Thyroid gland (tissue), 4 donors: ENCODE data around the gene ADI1. TPM values are rescaled to one million over a fixed set of nuclear protein-coding genes. Genes with fewer than 3 reads are reported as not detected.
A peak's percentile ranks its signal among the peaks of the same experiment; 100 is the strongest.

ENCODE experiments used
- DNase-seq, 2 donors: peaks; one replicate each; pipeline ENCODE4 v3.0.0-alpha.2; 2019
- H3K27ac ChIP-seq, 3 donors: fragments of 200-600 bp; sonication (generic); 1 replicate in 2 of 3; 2 replicates in 1 of 3; pipeline ENCODE4 v1.5.1; 2016 to 2019; ENCODE audit warnings: mild to moderate bottlenecking in 1 of 3, moderate library complexity in 1 of 3
- H3K27me3 ChIP-seq: fragments of 200-600 bp; sonication (generic); one replicate; pipeline ENCODE4 v1.5.1; 2019
- H3K36me3 ChIP-seq, 2 donors: fragments of 200-600 bp; sonication (generic); one replicate each; pipeline ENCODE4 v1.5.1; 2016 to 2019
- H3K4me1 ChIP-seq, 2 donors: fragments of 200-600 bp; sonication (generic); one replicate each; pipeline ENCODE4 v1.5.1; 2017 to 2019
- H3K4me3 ChIP-seq, 3 donors: fragments of 200-600 bp; sonication (generic); replicated peaks in 1 of 3; 1 replicate in 2 of 3; 2 replicates in 1 of 3; pipeline ENCODE4 v1.5.1; 2016; ENCODE audit warnings: mild to moderate bottlenecking in 1 of 3
- H3K9me3 ChIP-seq: fragments of 200-600 bp; sonication (generic); one replicate; pipeline ENCODE4 v1.5.1; 2017
- POLR2A ChIP-seq, 2 donors: fragments of 450-650 bp; IDR thresholded peaks; one replicate each; pipeline ENCODE4 v1.6.1; 2017; ENCODE audit warnings: antibody characterized with exemption in 2 of 2, mild to moderate bottlenecking in 2 of 2, moderate library complexity in 1 of 2
- WGBS, 2 donors: methylation state at CpG; one replicate each; pipeline ENCODE4 v1.1.5; 2017; 5-methylcytosine and 5-hydroxymethylcytosine counted together
- intact Hi-C: fragments of 100-400 bp; cut with DNase I; formaldehyde crosslinking; loops from one replicate; pipeline ENCODE4 v1.15.1; 2023
- total RNA-seq, 4 donors: library from RNA; depleted of rRNA; stranded (reverse); fragments of >200 nt; gene quantifications; one replicate each; pipeline ENCODE4 v1.2.3, GENCODE V29; 2016
- TF ChIP-seq, protein P1 (sequence below), 6 experiments: fragments of 200-600 bp in 3 of 6; fragments of 450-650 bp in 3 of 6; sonication (generic) in 3 of 6; IDR thresholded peaks; one replicate each; pipeline ENCODE4 v1.5.1; 2016 to 2019; ENCODE audit warnings: antibody characterized with exemption in 6 of 6, mild to moderate bottlenecking in 2 of 6, inconsistent platforms in 1 of 6, moderate library complexity in 1 of 6

Gene ADI1
- total RNA-seq, 4 donors from 2014 or later = 35.9 to 65.1 (median 59.2) TPM

DNA sequence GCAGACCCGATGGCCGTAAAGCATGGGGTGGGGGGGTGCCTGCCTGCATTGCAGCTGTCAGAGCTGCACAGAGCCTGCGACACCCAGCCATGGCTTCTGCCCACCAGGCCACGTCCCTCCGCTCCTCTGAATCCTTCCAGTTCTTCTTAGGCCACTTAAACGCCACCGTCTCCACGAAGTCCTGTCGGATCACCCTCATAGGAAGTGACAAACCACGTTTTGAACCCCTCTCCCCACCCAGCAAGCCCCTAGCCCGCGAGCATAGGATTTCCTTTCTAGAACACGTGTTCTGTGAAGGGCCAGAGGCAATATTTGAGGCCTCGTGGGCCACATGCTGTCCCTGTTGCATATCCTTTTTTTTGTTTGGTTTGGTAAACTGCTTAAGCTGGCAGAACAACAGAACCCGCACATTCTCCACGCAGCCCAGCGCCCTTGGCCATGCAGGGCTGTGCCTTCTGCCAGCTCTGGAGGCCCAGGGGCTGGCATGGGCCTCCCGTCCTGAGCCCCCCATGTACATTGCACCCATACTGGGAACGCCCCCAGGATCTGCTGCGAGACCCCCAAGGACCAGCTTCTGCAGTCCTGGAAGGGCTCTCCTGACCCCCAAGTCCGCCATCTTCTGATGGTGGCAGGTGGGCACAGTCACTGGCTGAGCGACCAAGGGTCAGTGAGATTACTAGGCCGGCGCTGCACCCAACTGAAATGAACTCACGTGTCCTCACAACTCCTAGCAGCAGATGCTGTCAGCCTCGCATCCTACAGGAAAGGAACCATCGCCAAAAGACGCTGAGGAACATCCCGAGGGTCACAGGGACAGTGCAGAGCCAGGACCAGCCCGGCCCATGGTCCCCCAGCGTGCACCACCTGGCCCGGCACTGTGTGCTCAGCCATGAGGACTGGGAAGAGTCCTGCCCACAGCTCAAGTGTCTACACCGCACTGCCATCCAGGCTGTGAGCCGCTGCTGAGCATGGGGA, 35.1 kb downstream of the ADI1 start:
- peaks cover 5 to 10% of the 10 kb centered on the region in 2 donors for H3K36me3 ChIP-seq
- no peaks in the 10 kb centered on the region for H3K9me3 ChIP-seq
- H3K4me1 ChIP-seq = peaks cover 8 to 14% of the 10 kb centered on the region in 2 donors
- H3K27me3 ChIP-seq = no peaks in the 10 kb centered on the region
- H3K4me3 ChIP-seq = no peak overlapping the region
- 93 to 95% methylated on average over 31 to 33 of the region's 34 CpGs for WGBS, 2 donors
- intact Hi-C loops = no loop called here
- H3K27ac ChIP-seq = no peak overlapping the region
- no peak for DNase-seq
- no peak for TF ChIP-seq POLR2A (IDR thresholded peaks at IDR 0.05)
- TF ChIP-seq, protein P1, sequence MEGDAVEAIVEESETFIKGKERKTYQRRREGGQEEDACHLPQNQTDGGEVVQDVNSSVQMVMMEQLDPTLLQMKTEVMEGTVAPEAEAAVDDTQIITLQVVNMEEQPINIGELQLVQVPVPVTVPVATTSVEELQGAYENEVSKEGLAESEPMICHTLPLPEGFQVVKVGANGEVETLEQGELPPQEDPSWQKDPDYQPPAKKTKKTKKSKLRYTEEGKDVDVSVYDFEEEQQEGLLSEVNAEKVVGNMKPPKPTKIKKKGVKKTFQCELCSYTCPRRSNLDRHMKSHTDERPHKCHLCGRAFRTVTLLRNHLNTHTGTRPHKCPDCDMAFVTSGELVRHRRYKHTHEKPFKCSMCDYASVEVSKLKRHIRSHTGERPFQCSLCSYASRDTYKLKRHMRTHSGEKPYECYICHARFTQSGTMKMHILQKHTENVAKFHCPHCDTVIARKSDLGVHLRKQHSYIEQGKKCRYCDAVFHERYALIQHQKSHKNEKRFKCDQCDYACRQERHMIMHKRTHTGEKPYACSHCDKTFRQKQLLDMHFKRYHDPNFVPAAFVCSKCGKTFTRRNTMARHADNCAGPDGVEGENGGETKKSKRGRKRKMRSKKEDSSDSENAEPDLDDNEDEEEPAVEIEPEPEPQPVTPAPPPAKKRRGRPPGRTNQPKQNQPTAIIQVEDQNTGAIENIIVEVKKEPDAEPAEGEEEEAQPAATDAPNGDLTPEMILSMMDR (IDR thresholded peaks at IDR 0.05) = no peak

GRCh38 chr2:3483227-3483985, 35.9 kb downstream of the ADI1 start:
- no peak overlapping the region for H3K27ac ChIP-seq
- H3K4me1 ChIP-seq = peaks cover 4 to 6% of the 10 kb centered on the region in 2 donors
- no peak for TF ChIP-seq POLR2A (IDR thresholded peaks at IDR 0.05)
- TF ChIP-seq, protein P1 (IDR thresholded peaks at IDR 0.05) = no peak
- no peak overlapping the region for H3K4me3 ChIP-seq
- intact Hi-C loops = no loop called here
- WGBS, 2 donors = 42 to 63% methylated on average over 16 to 18 of the region's 30 CpGs
- peak; percentile 83 to 88 for DNase-seq
- no peaks in the 10 kb centered on the region for H3K27me3 ChIP-seq
- peaks cover 12 to 16% of the 10 kb centered on the region in 2 donors for H3K36me3 ChIP-seq
- H3K9me3 ChIP-seq = no peaks in the 10 kb centered on the region

- no peaks in the 10 kb centered on the region for H3K9me3 ChIP-seq
- intact Hi-C loops = no loop called here
- DNase-seq = no peak
- TF ChIP-seq, protein P1 (IDR thresholded peaks at IDR 0.05) = no peak
- TF ChIP-seq POLR2A (IDR thresholded peaks at IDR 0.05) = no peak
- H3K27me3 ChIP-seq = no peaks in the 10 kb centered on the region
- H3K36me3 ChIP-seq = peaks cover 12 to 16% of the 10 kb centered on the region in 2 donors
- H3K4me3 ChIP-seq = no peak overlapping the region
- peaks cover 0 to 4% of the 10 kb centered on the region in 2 donors for H3K4me1 ChIP-seq
- 98 to 100% methylated on average over 13 to 20 of the region's 20 CpGs for WGBS, 2 donors
- H3K27ac ChIP-seq = no peak overlapping the region
These were observed 36.9 kb downstream of the ADI1 start for GRCh38 chr2:3482363-3482821.

DNA sequence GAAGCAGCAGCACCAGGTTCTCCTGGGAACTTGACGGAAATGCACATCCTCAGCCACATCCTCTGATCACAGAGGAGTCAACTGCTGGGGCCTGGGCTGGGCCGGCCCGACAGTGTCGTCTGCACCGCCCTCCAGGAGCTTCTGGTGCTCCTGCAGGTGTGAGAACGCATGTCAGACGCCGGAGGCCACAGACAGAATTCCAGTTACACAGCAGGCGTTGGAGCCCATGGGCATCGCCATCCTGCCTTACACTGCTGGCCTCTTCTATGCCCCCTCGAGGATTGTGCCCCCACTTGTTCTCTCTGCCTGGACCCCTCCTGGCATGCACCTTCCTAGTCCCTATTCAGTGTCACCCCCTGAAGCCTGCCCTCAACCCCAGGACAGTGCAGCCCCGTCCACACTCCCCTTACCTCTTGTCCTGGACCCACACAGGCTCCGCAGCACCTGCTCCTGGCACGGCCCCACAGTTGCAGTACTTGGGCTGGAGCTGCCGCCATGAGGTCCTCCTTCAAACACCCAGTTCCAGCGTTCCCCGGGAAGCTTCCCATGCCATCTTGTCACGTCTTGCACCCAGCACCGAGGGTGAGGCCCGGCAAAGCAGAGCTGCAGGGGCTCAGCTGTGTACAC, 37.5 kb downstream of the ADI1 start:
- peaks cover 0 to 4% of the 10 kb centered on the region in 2 donors for H3K4me1 ChIP-seq
- TF ChIP-seq, protein P1 (IDR thresholded peaks at IDR 0.05) = no peak
- no peak for TF ChIP-seq POLR2A (IDR thresholded peaks at IDR 0.05)
- H3K27ac ChIP-seq = no peak overlapping the region
- H3K9me3 ChIP-seq = no peaks in the 10 kb centered on the region
- intact Hi-C loops = no loop called here
- no peaks in the 10 kb centered on the region for H3K27me3 ChIP-seq
- H3K4me3 ChIP-seq = no peak overlapping the region
- WGBS, 2 donors = 95 to 97% methylated on average over 20 of the region's 20 CpGs
- peaks cover 12 to 16% of the 10 kb centered on the region in 2 donors for H3K36me3 ChIP-seq
- DNase-seq = no peak
